H1 (cell line): ENCODE data around the gene TNIP1. TPM values are rescaled to one million over a fixed set of nuclear protein-coding genes. Genes with fewer than 3 reads are reported as not detected.

Experiments
- CTCF ChIA-PET: fragments of 300-600 bp; sonication (Branson Sonifier 250); formaldehyde crosslinking; loops from one replicate; lab custom pipeline; 2021; ENCODE audit not compliant: partially characterized antibody; lab: Charles Lee
- POLR2A ChIA-PET: fragments of 300-600 bp; sonication (Branson Sonifier 250); formaldehyde crosslinking; loops from one replicate; lab custom pipeline; 2021; ENCODE audit warnings: inconsistent platforms; ENCODE audit not compliant: partially characterized antibody; lab: Charles Lee
- DNase-seq, 2 experiments: peaks; one replicate each; pipeline versions ENCODE4 v3.0.0 to v3.0.0-alpha.2; 2010 to 2022; ENCODE audit warnings: low spot score in 2 of 2, low read depth in 1 of 2, mixed read lengths in 1 of 2
- FAIRE-seq: peaks from 2 replicates; lab custom pipeline; 2011; peaks lifted over from hg19 to GRCh38; lab: Jason Lieb, UNC
- H2AFZ ChIP-seq: 2 replicates; pipeline ENCODE4 v1.8.1; 2012; ENCODE audit warnings: low read length, inconsistent platforms
- H2AK5ac ChIP-seq: 2 replicates; pipeline ENCODE4 v1.6.1; 2013; ENCODE audit warnings: low read depth, low read length
- H2BK120ac ChIP-seq: replicated peaks from 2 replicates; pipeline ENCODE3; 2013; ENCODE audit warnings: low read depth, low read length, inconsistent platforms
- H2BK12ac ChIP-seq: 2 replicates; pipeline ENCODE4 v1.6.1; 2013; ENCODE audit warnings: low read depth, low read length
- H2BK15ac ChIP-seq: 2 replicates; pipeline ENCODE4 v1.6.1; 2013; ENCODE audit warnings: low read length
- H2BK20ac ChIP-seq: 2 replicates; pipeline ENCODE4 v1.6.1; 2013; ENCODE audit warnings: low read length
- H2BK5ac ChIP-seq: 2 replicates; pipeline ENCODE4 v1.6.1; 2013; ENCODE audit warnings: low read depth, low read length
- H3K14ac ChIP-seq: 2 replicates; pipeline ENCODE4 v1.6.1; 2013; ENCODE audit warnings: inconsistent platforms; ENCODE audit not compliant: insufficient read length
- H3K18ac ChIP-seq: 2 replicates; pipeline ENCODE4 v1.6.1; 2013; ENCODE audit warnings: low read length; ENCODE audit errors: extremely low read depth
- H3K23ac ChIP-seq: 2 replicates; pipeline ENCODE4 v1.6.1; 2013; ENCODE audit warnings: inconsistent platforms; ENCODE audit not compliant: insufficient read length
- H3K23me2 ChIP-seq: 2 replicates; pipeline ENCODE4 v1.6.1; 2013; ENCODE audit warnings: low read depth, low read length
- H3K27ac ChIP-seq: 2 replicates; pipeline ENCODE4 v1.6.1; 2011; ENCODE audit warnings: low read depth, low read length, inconsistent platforms
- H3K27me3 ChIP-seq, 4 experiments: replicated peaks in 1 of 4; 1 replicate in 1 of 4; 2 replicates in 3 of 4; pipeline versions ENCODE4 v1.6.1 to v1.8.1; 2011 to 2013; ENCODE audit warnings: low read length in 3 of 4, mild to moderate bottlenecking in 3 of 4, inconsistent platforms in 2 of 4, mixed read lengths in 2 of 4, moderate library complexity in 1 of 4; ENCODE audit not compliant: control insufficient read depth in 3 of 4, insufficient read depth in 3 of 4; ENCODE audit errors: extremely low read depth in 1 of 4
- H3K36me3 ChIP-seq, 4 experiments: 2 replicates each; pipeline versions ENCODE4 v1.6.1 to v1.8.1; 2011 to 2013; ENCODE audit warnings: mild to moderate bottlenecking in 4 of 4, low read length in 3 of 4, moderate library complexity in 2 of 4, control low read depth in 1 of 4, inconsistent platforms in 1 of 4; ENCODE audit not compliant: insufficient read depth in 4 of 4, control insufficient read depth in 2 of 4
- H3K4ac ChIP-seq: replicated peaks from 2 replicates; pipeline ENCODE3; 2013; ENCODE audit warnings: low read length, low read depth, mixed read lengths, inconsistent platforms; ENCODE audit not compliant: insufficient read length
- H3K4me1 ChIP-seq, 4 experiments: replicated peaks in 1 of 4; 1 replicate in 1 of 4; 2 replicates in 3 of 4; pipeline versions ENCODE4 v1.6.1 to v1.8.1; 2011 to 2013; ENCODE audit warnings: low read length in 3 of 4, inconsistent platforms in 2 of 4, mixed read lengths in 1 of 4; ENCODE audit not compliant: insufficient read depth in 4 of 4, control insufficient read depth in 3 of 4
- H3K4me2 ChIP-seq, 2 experiments: 2 replicates each; pipeline versions ENCODE4 v1.6.1 to v1.8.1; 2011 to 2013; ENCODE audit warnings: low read depth in 2 of 2, low read length in 2 of 2, control low read depth in 1 of 2, inconsistent platforms in 1 of 2, mild to moderate bottlenecking in 1 of 2; ENCODE audit not compliant: insufficient read depth in 1 of 2
- H3K4me3 ChIP-seq, 4 experiments: fragments of 200-600, 300-600 bp in 1 of 4; sonication (generic), shearing (Covaris generic), sonication (Bioruptor Twin) in 1 of 4; 2 replicates each; pipeline versions ENCODE4 v1.5.1 to v1.8.1; 2011 to 2016; ENCODE audit warnings: low read length in 4 of 4, low read depth in 3 of 4, control low read depth in 2 of 4, inconsistent platforms in 2 of 4, mild to moderate bottlenecking in 2 of 4, mixed read lengths in 1 of 4, moderate library complexity in 1 of 4; ENCODE audit not compliant: insufficient read depth in 2 of 4; ENCODE audit errors: extremely low read depth in 1 of 4
- H3K56ac ChIP-seq: replicated peaks from 2 replicates; pipeline ENCODE3; 2013; ENCODE audit warnings: low read depth, mild to moderate bottlenecking, mixed read lengths, low read length, inconsistent platforms; ENCODE audit not compliant: insufficient read length
- H3K79me1 ChIP-seq: 2 replicates; pipeline ENCODE4 v1.6.1; 2013; ENCODE audit warnings: low read depth, low read length, control low read depth
- H3K79me2 ChIP-seq, 2 experiments: 2 replicates each; pipeline versions ENCODE4 v1.6.1 to v1.8.1; 2012 to 2013; ENCODE audit warnings: low read length in 2 of 2, mild to moderate bottlenecking in 2 of 2, inconsistent platforms in 1 of 2; ENCODE audit not compliant: insufficient read depth in 2 of 2, control insufficient read depth in 1 of 2
- H3K9ac ChIP-seq, 4 experiments: replicated peaks in 1 of 4; 1 replicate in 1 of 4; 2 replicates in 3 of 4; pipeline versions ENCODE4 v1.6.1 to v1.8.1; 2011 to 2013; ENCODE audit warnings: low read depth in 3 of 4, low read length in 3 of 4, control low read depth in 2 of 4, mild to moderate bottlenecking in 2 of 4, moderate library complexity in 2 of 4, inconsistent platforms in 1 of 4; ENCODE audit errors: extremely low read depth in 1 of 4
- H3K9me3 ChIP-seq, 2 experiments: 2 replicates each; pipeline versions ENCODE4 v1.6.1 to v1.8.1; 2012 to 2013; ENCODE audit warnings: mild to moderate bottlenecking in 2 of 2, moderate library complexity in 2 of 2, control low read depth in 1 of 2, inconsistent platforms in 1 of 2, low read depth in 1 of 2, low read length in 1 of 2, mixed read lengths in 1 of 2; ENCODE audit not compliant: insufficient read depth in 2 of 2
- H4K20me1 ChIP-seq, 2 experiments: replicated peaks in 1 of 2; 2 replicates each; pipeline versions ENCODE3 to v1.8.1; 2011 to 2013; ENCODE audit warnings: inconsistent platforms in 2 of 2, low read length in 2 of 2, mild to moderate bottlenecking in 1 of 2; ENCODE audit not compliant: insufficient read depth in 2 of 2, control insufficient read depth in 1 of 2
- H4K5ac ChIP-seq: 2 replicates; pipeline ENCODE4 v1.6.1; 2013; ENCODE audit warnings: low read length, low read depth, mixed read lengths, inconsistent platforms; ENCODE audit not compliant: insufficient read length
- H4K8ac ChIP-seq: 2 replicates; pipeline ENCODE4 v1.8.0; 2013; ENCODE audit warnings: mild to moderate bottlenecking, moderate library complexity, low read length, inconsistent platforms; ENCODE audit not compliant: insufficient read depth; ENCODE audit errors: extremely low read depth
- H4K91ac ChIP-seq: replicated peaks from 2 replicates; pipeline ENCODE3; 2013; ENCODE audit warnings: low read length, mixed read lengths, inconsistent platforms; ENCODE audit not compliant: insufficient read length
- BACH1 ChIP-seq: IDR thresholded peaks from 2 replicates; pipeline ENCODE4 v1.6.1; 2012; ENCODE audit warnings: low read length, improper control_type of control experiment
- BCL11A ChIP-seq, 2 experiments: IDR thresholded peaks; one replicate each; pipeline ENCODE4 v1.6.1; 2011; ENCODE audit warnings: low read depth in 2 of 2, low read length in 2 of 2, mild to moderate bottlenecking in 2 of 2
- BRCA1 ChIP-seq: IDR thresholded peaks from 2 replicates; pipeline ENCODE4 v1.6.1; 2012; ENCODE audit warnings: low read depth, low read length, improper control_type of control experiment
- CTBP2 ChIP-seq: IDR thresholded peaks from 2 replicates; pipeline ENCODE4 v1.7.0; 2011; ENCODE audit warnings: borderline replicate concordance, mild to moderate bottlenecking, moderate library complexity, mixed read lengths, low read length; ENCODE audit not compliant: insufficient read depth, insufficient read length
- JUND ChIP-seq: IDR thresholded peaks from 2 replicates; pipeline ENCODE4 v1.6.1; 2011; ENCODE audit warnings: mild to moderate bottlenecking, improper control_type of control experiment, low read length
- RBBP5 ChIP-seq: IDR thresholded peaks from 2 replicates; pipeline ENCODE4 v1.7.1; 2012; ENCODE audit warnings: low read depth, mild to moderate bottlenecking, inconsistent platforms, low read length, moderate library complexity, borderline replicate concordance
- RNF2 ChIP-seq: fragments of 200-900, 300-1000 bp; sonication (generic); IDR thresholded peaks from 2 replicates; pipeline ENCODE4 v1.7.1; 2016; ENCODE audit warnings: borderline replicate concordance, low read depth, mild to moderate bottlenecking, antibody characterized with exemption, low read length; ENCODE audit not compliant: poor library complexity, severe bottlenecking; ENCODE audit errors: missing control alignments
- SRF ChIP-seq: IDR thresholded peaks from 2 replicates; pipeline ENCODE4 v1.6.1; 2011; ENCODE audit warnings: mild to moderate bottlenecking, low read depth, low read length, moderate library complexity
- TCF12 ChIP-seq: IDR thresholded peaks from 2 replicates; pipeline ENCODE4 v1.6.1; 2011; ENCODE audit warnings: low read depth, mild to moderate bottlenecking, low read length
- ZNF274 ChIP-seq: IDR thresholded peaks from 2 replicates; pipeline ENCODE4 v1.7.0; 2012; ENCODE audit warnings: low read length, borderline replicate concordance; ENCODE audit errors: extremely low read depth
- WGBS, 2 experiments: shearing (Covaris generic) in 1 of 2; methylation state at CpG; one replicate each; pipeline versions ENCODE4 v1.1.6 to v1.1.7; 2013 to 2015; ENCODE audit warnings: low lambda C conversion rate in 2 of 2, mixed read lengths in 2 of 2, inconsistent platforms in 1 of 2, low coverage in 1 of 2, missing lambda C conversion rate in 1 of 2; ENCODE audit not compliant: insufficient replicate concordance in 2 of 2, insufficient coverage in 1 of 2, insufficient read length in 1 of 2; ENCODE audit errors: extremely low coverage in 1 of 2, missing lambda C conversion rate in 1 of 2; 5-methylcytosine and 5-hydroxymethylcytosine counted together
- polyA plus RNA-seq, 7 experiments: library from polyadenylated mRNA; depleted of rRNA in 3 of 7; stranded (reverse) in 5 of 7; unstranded in 2 of 7; fragments of >200 nt in 5 of 7; fragments of 200-250 nt in 2 of 7; gene quantifications; 1 replicate in 5 of 7; 2 replicates in 1 of 7; 4 replicates in 1 of 7; pipeline versions ENCODE4 v1.2.1 to v1.2.3, GENCODE V29; 2011 to 2013; ENCODE audit warnings: missing spikeins in 2 of 7, mixed read lengths in 2 of 7
- total RNA-seq: library from RNA; stranded (reverse); fragmentation: NEBNext Ultra II Directional; extraction: Animal tissue kit (Norgen Biotek cat#: 25700); gene quantifications from 2 replicates; pipeline ENCODE4 v1.2.1, GENCODE V29; 2021
- TF ChIP-seq, protein P1 (sequence below): IDR thresholded peaks from 2 replicates; pipeline ENCODE4 v1.6.1; 2012; ENCODE audit warnings: inconsistent platforms

Gene TNIP1
- total and polyA plus RNA-seq, 2 of the 8 experiments (the other 6 are each of a cell fraction or from before 2014, with no cell fraction given), result 14.2 to 31.9 TPM

DNA sequence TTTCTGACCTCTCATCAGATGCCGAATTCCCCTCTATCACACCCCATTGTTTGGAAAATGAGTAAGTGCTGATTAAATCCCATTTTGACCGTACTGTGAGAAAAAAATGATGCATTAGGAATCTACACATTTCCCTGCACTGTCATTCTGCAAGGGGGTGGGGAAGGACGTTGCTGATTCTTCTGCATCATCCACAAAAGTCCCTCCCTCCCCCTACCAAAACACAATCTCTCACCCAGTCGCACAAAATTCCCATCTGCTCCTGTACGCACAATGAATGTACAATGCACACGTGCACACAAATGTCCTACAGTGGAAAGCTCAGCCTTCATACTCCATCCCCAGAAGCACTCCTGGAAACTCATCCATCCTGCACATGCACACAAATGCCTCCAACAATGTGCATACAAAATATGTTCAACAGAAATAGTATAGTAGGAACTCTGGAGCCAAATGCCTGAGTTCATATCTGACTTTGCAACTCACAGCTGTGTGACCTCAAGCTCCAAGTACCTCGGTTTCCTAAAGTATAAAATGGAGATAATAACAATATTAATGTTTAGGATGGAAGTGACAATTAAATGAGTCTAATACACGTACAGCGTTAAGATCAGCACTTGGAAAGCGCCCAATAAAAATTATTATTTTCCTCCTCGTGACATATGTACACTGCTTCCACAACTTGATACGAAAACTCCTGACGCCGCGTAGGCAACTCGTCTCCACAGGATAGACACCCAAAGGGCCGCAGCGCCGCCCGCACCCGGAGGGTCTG is 809 bp downstream of the TNIP1 start:
- Histone ChIP-seq H2BK5ac (no peak overlapping the region; the same call in 1 of the 2 replicates), H3K23me2 (peaks cover 3% of the 10 kb centered on the region), H3K36me3 (no peaks in the 10 kb centered on the region), H2BK20ac (no peak overlapping the region), H4K5ac (peak overlapping the region; percentile 44), H3K14ac (no peak overlapping the region), H2AK5ac (no peak overlapping the region; the same call in 1 of the 2 replicates), H3K79me1 (peaks cover 5% of the 10 kb centered on the region; the same call in 1 of the 2 replicates), H3K79me2 (peaks cover 3 to 31% of the 10 kb centered on the region in 2 experiments; a peak in 3 of 4 replicates), H4K8ac (peak overlapping the region; percentile 93), H2BK15ac (no peak overlapping the region), H3K56ac (no peak overlapping the region), H2BK120ac (no peak overlapping the region), H4K20me1 (no peaks in the 10 kb centered on the region), H3K18ac (no peak overlapping the region), H3K4me3 (peak overlapping the region; percentile 71 to 93 (median 80)), H2BK12ac (no peak overlapping the region), H4K91ac (no peak overlapping the region), H2AFZ (peak overlapping the region; percentile 22; the same call in 1 of the 2 replicates), H3K9ac (peak overlapping the region in 3 of 4 experiments; percentile 29 to 69 (median 63); a peak in 5 of 7 replicates), H3K4me1 (peaks cover 0 to 6% (median 2%) of the 10 kb centered on the region in 4 experiments; a peak in 5 of 7 replicates), H3K27me3 (no peaks in the 10 kb centered on the region), H3K4ac (no peak overlapping the region), H3K27ac (peak overlapping the region; percentile 3; the same call in 1 of the 2 replicates), H3K23ac (no peak overlapping the region), H3K4me2 (peak overlapping the region; percentile 83 to 91), H3K9me3 (no peaks in the 10 kb centered on the region)
- DNase-seq (no peak), FAIRE-seq (no peak)
- ChIA-PET POLR2A (interaction anchor here (1.5 to 1.7 kb wide), 2 partner anchors 12 to 16 kb away, joined by 3 to 4 read pairs; no protein-coding TSS in a partner anchor), CTCF (interaction anchor here (0.6 to 28.6 kb wide), 8 partner anchors 9 to 59 kb away, joined by 3 to 442 read pairs (median 10); no protein-coding TSS in a partner anchor)
- WGBS, 2 experiments, result 27% methylated on average over 21 of the region's 21 CpGs; no CpG with 5 or more reads in 1 of the 2 experiments
- TF ChIP-seq JUND (no peak), RNF2 (no peak), BACH1 (no peak), ZNF274 (no peak), TCF12 (no peak), SRF (no peak), BRCA1 (no peak), CTBP2 (no peak), RBBP5 (no peak), BCL11A (IDR thresholded peaks at IDR 0.05; ENCODE audit: low read depth in 2 of 2, low read length in 2 of 2) (no peak)
- TF ChIP-seq, protein P1, sequence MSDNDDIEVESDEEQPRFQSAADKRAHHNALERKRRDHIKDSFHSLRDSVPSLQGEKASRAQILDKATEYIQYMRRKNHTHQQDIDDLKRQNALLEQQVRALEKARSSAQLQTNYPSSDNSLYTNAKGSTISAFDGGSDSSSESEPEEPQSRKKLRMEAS, result no peak
